Mucosa of rectum (tissue), 2 donors: Measurements from ENCODE around the gene PGP.

ENCODE experiments used
- H3K27ac ChIP-seq, 2 donors: one replicate each; pipeline ENCODE4 v1.7.0; 2013; ENCODE audit warnings: inconsistent platforms in 2 of 2, low read depth in 2 of 2, low read length in 2 of 2
- H3K27me3 ChIP-seq, 2 donors: one replicate each; pipeline ENCODE4 v1.7.0; 2013; ENCODE audit warnings: low read length in 2 of 2; ENCODE audit not compliant: control insufficient read depth in 2 of 2, insufficient read depth in 2 of 2
- H3K36me3 ChIP-seq, 2 donors: one replicate each; pipeline ENCODE4 v1.7.0; 2013; ENCODE audit warnings: low read length in 2 of 2; ENCODE audit not compliant: control insufficient read depth in 2 of 2, insufficient read depth in 2 of 2
- H3K4me1 ChIP-seq, 2 donors: one replicate each; pipeline ENCODE4 v1.7.0; 2013; ENCODE audit warnings: low read length in 2 of 2, mild to moderate bottlenecking in 1 of 2; ENCODE audit not compliant: control insufficient read depth in 2 of 2, insufficient read depth in 2 of 2
- H3K4me3 ChIP-seq, 2 donors: one replicate each; pipeline ENCODE4 v1.7.0; 2013; ENCODE audit warnings: low read length in 2 of 2
- H3K9ac ChIP-seq, 2 donors: one replicate each; pipeline ENCODE4 v1.7.0; 2013; ENCODE audit warnings: low read length in 2 of 2, low read depth in 1 of 2, mild to moderate bottlenecking in 1 of 2
- H3K9me3 ChIP-seq, 2 donors: one replicate each; pipeline ENCODE4 v1.7.0; 2013; ENCODE audit warnings: low read length in 2 of 2; ENCODE audit not compliant: control insufficient read depth in 2 of 2
- donor health status: healthy.
- donor health status: Normal muscosa, but diverticular disease.

Gene PGP

DNA sequence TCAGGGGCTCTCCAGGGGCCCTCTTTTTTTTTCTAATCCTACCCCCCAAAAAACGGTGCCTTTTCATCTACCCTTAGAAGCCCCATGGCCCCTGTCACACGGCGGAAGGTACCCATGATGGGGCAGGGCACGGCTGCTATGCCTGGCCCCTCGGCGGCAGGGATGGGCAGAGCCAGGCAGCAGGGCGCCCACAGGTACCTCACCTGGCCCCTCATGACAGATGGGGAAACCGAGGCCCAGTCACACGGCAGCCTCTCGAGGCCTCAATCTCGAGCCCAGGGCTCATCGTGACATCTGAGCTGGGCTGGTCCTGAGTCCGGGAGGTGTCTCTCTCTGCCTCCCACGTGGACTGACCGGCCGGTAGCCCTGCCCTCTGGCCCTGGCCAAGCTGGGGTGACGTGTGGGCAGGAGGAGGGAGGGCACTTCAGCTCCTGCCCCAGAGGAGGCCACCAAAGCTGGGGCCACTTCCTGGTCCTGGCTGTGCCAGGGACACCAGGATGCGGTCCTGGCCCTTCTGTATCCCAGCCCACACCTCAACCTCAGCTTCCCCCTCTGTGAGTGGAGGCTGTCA is 47.5 kb downstream of the PGP start:
- H3K27ac ChIP-seq = no peak overlapping the region
- peaks cover 13 to 16% of the 10 kb centered on the region in 2 donors for H3K4me1 ChIP-seq
- H3K27me3 ChIP-seq = no peaks in the 10 kb centered on the region
- H3K36me3 ChIP-seq = peaks cover 23 to 36% of the 10 kb centered on the region in 2 donors
- H3K9me3 ChIP-seq = no peaks in the 10 kb centered on the region
- no peak overlapping the region for H3K4me3 ChIP-seq
- no peak overlapping the region for H3K9ac ChIP-seq

DNA sequence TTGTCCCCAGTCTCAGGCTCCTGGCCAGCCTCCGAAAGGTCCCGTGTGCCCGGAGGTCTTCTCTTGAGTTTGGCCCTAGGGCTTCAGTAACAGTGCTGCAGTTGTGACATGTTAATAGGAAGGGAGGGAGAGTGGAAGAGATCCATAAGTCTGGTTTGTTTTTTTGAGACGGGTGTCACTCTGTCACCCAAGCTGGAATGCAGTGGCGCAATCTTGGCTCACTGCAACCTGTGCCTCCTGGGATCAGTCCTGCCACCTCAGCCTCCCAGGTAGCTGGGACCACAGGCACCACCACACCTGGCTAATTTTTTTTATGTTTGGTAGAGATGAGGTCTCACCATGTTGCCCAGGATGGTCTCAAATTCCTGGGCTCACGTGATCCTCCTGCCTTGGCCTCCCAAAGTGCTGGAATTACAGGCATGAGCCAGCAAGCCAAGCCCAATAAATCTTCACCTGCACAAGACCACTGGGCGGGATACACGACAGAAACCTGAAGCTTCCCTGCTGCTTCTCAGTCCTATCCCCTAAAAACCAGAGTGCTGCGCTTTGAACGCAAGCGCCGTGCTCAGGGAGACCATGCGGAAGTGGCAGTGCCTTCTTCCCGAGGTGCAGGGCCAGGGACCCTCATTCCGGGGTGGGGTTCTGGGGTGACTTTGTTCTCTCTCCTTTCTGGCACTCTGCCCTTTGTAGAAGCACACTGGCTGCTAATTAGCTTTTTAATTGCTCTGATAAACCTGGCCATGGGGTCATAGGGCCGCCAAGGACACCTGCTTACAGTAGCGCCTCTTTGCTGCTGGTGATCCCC is 48.2 kb downstream of the PGP start:
- H3K9ac ChIP-seq = no peak overlapping the region
- H3K27ac ChIP-seq = no peak overlapping the region
- H3K36me3 ChIP-seq = peaks cover 19 to 30% of the 10 kb centered on the region in 2 donors
- peaks cover 17 to 20% of the 10 kb centered on the region in 2 donors for H3K4me1 ChIP-seq
- no peaks in the 10 kb centered on the region for H3K9me3 ChIP-seq
- H3K27me3 ChIP-seq = no peaks in the 10 kb centered on the region
- no peak overlapping the region for H3K4me3 ChIP-seq

DNA sequence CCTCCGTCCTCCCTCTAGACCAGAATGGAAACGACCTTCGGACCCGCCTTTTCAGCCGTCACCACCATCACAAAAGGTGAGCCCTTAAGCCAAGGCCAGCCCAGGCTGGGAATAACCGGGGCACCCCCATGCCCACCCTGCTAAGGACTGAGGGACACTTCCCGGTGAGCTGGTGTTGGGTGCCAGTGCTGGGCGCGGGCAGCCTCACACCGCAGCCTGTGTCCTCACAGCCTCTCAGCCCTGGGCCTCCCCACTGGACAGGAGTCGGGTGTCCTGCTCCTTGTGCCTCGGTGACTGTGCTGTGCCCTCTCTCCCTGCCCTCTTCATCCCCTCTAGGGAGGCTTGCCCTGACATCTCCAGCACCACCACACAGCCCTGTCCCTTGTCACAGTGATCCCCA is 48.8 kb downstream of the PGP start:
- Histone ChIP-seq H3K4me3 (no peak overlapping the region), H3K9ac (no peak overlapping the region), H3K4me1 (peaks cover 18 to 24% of the 10 kb centered on the region in 2 donors), H3K36me3 (peaks cover 19 to 27% of the 10 kb centered on the region in 2 donors), H3K27ac (no peak overlapping the region), H3K27me3 (no peaks in the 10 kb centered on the region), H3K9me3 (no peaks in the 10 kb centered on the region)

DNA sequence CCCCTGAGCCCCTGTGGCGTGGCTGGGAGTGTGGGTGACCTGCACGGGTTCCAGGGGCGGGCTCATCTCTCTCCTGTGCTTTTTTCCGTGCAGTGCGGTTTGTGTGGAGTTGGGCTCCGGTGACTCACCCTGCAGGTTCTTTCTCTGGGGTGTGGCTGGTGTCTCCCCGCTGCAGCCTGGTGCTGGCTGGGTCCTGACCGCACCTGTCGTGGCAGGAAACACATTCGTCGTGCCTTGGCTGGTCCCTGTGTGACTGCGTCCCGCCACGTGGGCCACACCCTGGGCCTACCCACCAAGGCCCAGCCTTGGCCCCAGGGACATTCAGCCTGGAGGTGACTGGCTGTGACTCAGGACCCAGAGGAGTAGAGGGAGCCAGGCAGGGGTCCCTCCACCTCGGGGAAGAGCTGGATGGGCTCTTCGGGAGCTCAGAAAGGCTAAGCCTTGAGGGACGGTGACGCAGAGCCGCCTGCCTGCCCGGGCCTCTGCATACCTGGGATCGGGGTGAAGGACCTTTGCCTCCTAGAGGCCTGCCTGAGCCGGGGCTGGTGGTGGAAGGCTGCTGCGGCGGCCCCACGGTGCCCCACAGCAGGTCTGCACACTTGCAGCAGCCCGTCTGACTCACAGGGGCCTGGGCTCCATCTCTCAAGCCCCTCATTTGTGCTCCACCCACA is 51.3 kb downstream of the PGP start:
- peaks cover 14 to 17% of the 10 kb centered on the region in 2 donors for H3K36me3 ChIP-seq
- peak overlapping the region in 1 of 2 donors; percentile 59 for H3K9ac ChIP-seq
- H3K27me3 ChIP-seq = no peaks in the 10 kb centered on the region
- H3K4me1 ChIP-seq = peaks cover 36 to 47% of the 10 kb centered on the region in 2 donors
- peak overlapping the region; percentile 71 to 90 for H3K27ac ChIP-seq
- no peaks in the 10 kb centered on the region for H3K9me3 ChIP-seq
- peak overlapping the region in 1 of 2 donors; percentile 4 for H3K4me3 ChIP-seq

DNA sequence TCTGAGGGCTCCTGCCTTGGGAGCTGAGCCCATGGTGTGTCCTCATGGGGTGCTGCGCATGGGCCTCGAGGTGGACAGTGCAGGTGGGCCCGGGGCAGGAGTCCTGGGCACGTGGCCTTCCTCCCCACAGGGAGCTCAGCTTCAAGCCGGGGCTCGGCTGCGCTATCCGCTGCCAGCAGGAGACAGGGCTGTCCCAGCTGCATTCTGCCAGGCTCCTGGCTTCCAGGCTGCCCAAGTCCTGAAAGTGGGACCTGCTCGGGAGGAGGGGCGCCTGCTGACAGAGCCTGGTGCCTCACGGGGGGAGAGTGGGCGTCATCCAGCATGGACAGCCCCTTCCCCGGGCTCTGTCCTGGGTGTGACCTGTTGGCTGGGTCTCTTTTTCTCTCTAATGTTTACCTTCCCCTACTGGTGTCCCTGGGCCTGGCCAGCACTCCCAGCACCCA is 51.9 kb downstream of the PGP start:
- Histone ChIP-seq H3K27ac (peak overlapping the region; percentile 71 to 90), H3K27me3 (no peaks in the 10 kb centered on the region), H3K9me3 (no peaks in the 10 kb centered on the region), H3K4me3 (peak overlapping the region in 1 of 2 donors; percentile 4), H3K36me3 (peaks cover 14 to 16% of the 10 kb centered on the region in 2 donors), H3K4me1 (peaks cover 42 to 53% of the 10 kb centered on the region in 2 donors), H3K9ac (peak overlapping the region in 1 of 2 donors; percentile 47)

DNA sequence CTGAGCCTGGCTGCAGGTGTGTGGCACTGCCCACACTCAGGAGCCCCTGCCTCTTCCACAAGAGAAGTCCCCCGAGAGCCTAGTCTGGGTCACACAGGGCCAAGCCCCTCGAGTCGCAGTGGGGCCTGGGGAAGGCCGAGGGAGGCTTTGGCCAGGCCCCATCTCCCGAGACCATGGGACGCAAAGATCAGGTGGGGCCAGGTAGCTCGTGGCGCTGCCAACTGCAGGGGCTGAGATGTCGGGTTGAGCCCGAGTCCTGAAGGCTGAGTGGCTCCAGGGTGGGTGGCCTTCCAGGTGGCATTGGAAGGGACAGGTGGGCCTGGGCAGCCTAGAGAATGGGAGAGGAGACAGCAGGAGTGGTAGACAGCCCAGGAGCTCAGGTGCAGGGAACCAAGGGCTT is 52.7 kb downstream of the PGP start:
- Histone ChIP-seq H3K4me1 (peaks cover 50 to 61% of the 10 kb centered on the region in 2 donors), H3K27me3 (no peaks in the 10 kb centered on the region), H3K36me3 (peaks cover 9 to 12% of the 10 kb centered on the region in 2 donors), H3K9me3 (no peaks in the 10 kb centered on the region), H3K27ac (peak overlapping the region in 1 of 2 donors; percentile 12), H3K9ac (no peak overlapping the region), H3K4me3 (no peak overlapping the region)
